SIG-M5 treated with dmso at 0.1 percent for 504 hours (cell line): ENCODE measurements around the gene KCNA2.

ENCODE experiments used
- DNase-seq: peaks from one replicate; lab custom pipeline; 2025; ENCODE audit not compliant: unreplicated experiment; lab: John Stamatoyannopoulos, UW

The KCNA2 gene

DNA sequence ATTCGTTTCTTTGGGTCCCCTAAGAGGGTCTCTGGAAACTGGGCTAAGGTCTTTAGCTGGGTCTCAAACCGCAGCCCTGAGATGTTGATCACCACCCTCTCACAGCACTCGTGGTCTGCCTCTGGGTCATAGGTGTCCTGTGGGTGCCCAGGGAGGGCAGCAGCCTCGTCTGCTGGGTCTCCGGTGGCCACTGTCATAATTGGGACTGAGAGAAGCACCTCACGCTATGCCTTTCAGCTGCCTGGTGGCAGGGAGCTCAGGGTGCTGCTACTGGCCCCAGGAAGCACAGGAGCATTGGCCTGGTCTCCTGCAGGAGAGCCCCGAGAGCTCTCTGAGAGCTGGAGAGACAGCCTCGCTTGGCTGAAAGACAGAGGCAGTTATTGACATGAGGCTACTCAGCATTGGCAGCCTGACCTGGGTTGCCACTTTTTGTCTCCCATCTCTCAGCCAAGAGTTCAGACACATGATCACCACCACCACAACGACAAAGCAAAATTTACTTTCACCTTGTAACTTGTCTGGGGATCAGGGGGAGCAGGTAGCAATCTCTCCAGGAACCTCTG lies 1.5 kb downstream of the KCNA2 start:
- DNase-seq, result no peak

GRCh38 chr1:110603058-110603457 lies 3.1 kb downstream of the KCNA2 start:
- no peak for DNase-seq

- no peak for DNase-seq
These were observed 3.7 kb downstream of the KCNA2 start for GRCh38 chr1:110602466-110602865.

DNA sequence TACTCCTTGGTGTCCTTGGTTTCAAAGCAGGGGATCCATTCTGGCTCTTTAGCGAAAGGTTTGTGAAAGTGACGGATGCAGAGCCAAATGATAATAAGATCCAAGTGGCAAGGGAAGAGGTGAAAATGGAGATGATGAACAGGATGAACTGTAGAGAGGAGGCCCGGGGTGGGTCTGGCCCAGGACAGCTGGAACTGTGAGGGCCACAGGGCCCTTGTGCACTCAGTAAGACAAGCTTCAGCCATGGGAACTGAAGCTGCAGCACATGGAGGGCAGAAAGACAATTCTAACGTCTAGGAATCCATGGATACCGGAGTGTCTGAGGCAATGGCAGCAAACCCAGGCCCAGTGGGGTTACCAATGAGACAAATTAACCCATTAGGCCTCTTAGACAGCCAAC lies 4.8 kb downstream of the KCNA2 start:
- no peak for DNase-seq

DNA sequence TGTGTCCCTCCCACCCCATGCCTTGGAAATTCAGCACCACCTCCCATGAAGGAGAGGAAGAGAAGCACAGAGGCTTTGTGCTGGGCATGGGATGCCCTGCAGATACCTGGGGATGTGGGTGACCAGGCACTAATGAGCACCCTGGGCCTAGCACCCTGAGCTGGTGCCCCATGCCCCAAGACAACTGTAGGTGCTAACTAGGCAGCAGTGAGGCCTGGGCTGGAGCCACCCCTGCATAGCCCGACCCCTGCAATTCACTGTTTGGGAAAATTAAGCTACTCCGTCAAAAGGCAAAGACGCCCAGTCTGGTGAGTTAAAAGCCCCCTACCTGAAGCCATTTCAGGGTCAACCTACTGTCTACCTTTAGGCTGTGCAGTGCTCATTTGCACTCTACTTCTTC lies 5.4 kb downstream of the KCNA2 start:
- DNase-seq, result no peak

DNA sequence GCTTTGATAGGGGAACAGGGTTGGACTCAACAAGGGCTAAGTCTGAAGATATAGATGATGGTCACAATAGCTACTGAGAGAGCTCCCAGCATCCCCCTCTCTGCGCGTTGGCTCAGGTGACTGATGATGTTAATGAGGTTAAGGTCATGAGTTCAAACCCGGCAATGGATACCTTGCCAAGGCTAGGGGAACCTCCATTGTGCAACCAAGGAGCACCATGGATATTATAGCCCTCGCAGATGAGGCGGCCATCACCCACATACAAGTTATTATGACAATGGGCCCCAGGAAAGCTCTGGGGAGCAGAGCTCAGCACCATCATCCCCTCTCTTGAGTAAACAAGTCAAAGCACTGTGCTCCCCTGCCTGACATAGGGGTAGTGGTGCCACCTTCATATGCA lies 8.2 kb downstream of the KCNA2 start:
- no peak for DNase-seq

DNA sequence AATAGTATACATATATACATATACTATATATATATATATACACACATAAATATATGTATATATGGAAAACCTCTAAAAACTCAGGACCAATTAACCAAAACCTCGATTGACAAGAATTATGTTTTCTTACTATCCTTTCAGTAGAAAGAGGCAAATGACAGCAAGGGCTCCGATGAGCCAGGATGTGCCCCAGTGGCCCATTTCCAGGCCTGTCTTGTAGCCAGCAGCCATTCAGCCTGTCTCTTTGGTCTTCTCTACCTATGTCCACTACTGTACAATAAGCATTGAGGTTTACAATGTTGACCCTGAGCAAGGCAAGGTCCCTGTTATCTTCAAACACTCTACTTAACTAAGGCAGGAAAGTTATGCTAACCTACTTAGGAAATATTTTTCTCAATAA lies 9.8 kb downstream of the KCNA2 start:
- DNase-seq, result no peak

DNA sequence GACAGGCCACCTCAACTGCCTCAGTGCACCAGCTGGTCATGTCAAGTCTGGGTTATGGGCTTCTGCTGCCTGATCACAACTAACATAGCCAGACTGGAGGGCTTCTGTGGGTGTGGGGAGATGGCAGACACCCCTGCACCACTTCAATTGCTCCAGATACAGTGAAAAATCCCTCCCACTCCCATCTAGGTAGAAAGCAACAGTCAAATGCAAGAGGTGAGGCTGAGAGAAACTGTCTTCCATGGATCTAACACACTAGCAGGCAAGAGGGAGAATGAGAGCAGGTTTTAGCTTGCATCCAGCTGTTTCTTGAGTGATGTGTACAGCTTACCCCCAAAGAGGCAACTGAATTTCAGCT lies 10.8 kb downstream of the KCNA2 start:
- DNase-seq, result no peak

DNA sequence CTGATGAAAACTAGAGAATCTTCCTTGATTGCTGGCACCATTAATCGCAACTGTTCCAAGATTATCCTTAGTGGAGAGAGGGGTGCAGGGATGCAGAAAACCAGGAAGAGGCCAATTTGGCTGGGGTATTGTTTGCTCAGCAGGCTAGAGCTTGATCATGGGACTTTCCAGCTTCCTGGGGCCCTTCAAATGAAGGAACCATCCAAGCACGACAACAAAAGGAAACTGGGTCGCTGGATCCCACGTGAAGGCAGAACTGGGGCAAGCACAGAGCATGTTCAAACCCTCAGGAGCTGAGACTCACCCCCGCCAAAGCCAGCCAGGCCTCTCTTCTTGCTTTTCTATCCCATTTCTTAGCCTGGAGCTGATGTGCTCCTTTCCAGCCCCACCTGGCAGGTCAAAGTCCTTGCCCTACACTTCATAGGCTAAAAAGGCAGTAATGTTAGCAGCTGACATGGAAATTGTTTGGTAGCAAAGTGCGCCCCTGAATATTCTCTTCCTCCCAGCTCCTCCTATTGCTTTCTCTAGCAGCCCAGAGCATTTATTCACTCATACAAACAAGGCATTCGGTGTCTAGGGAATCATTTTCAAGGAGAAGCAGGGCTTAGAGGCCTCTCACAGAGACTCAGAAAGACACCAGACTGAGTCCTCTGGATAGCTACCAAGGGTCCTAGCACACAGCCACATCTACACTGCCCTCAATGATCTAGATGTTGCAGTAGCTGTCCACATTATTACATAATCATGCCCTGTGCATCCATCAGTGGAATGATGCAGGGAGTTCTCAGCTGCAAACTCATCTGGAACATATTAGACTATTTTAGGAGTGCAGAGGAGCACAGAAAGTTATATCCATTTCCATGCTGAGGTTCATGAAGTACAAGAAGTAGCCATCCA lies 11.5 kb downstream of the KCNA2 start:
- no peak for DNase-seq

- no peak for DNase-seq
These were observed 12.3 kb downstream of the KCNA2 start for GRCh38 chr1:110593902-110594301.

DNA sequence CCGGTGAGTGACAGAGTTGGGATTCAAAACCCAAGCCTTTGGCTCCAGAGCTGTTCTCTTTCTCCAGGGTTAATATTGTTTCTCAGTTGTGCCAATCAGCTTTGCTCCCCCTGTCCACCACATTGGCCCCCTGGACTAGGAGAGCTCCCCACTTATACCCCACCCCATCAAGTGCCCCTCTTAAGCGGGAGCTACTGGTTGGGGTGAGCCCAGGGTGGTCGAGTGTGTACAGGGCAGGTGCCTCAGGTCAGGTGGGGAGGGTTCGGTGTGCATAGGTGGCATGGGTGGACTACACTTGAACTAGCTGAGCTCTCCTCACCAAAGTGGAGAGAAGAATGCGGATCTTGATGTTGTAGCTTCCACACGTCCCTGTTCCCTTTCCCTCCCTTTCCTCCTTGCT lies 14.2 kb downstream of the KCNA2 start:
- no peak for DNase-seq

DNA sequence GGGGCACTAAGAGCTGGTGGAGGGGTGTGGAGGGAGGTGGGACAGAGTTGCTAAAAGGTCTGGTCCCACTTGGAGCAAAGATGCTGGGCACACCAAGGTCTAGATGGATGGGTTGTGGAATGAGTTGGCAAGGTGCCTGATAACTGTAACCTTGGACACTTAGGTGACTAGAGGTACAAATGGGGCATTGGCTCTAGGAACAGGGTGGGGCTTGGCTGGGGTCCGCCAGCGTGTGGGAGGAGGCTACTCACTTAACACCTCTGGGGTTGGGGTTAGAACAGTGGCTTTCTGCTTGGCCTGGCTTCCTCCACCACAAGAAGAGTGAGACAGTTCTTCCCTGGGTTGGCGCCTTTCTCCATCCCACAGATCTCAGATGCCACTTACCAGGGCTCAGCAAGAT lies 17.2 kb downstream of the KCNA2 start:
- no peak for DNase-seq

DNA sequence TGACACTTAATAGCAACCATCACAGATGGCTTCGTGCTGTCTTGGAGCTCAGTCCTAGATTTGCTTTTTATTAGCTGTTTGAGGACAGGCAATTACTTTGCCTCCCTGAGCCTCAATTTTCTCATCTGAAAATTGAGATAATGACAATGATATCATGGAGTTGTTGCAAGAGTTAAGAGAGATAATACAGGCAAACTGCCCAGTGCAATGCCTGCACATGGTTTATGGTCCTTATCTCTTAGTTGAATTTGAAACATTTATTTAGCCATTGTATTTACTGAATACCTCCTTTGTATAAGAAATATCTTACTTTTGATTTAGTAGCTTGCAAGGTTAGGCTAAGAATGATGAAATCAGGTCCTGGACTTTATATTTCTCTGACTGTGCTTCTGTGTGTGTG lies 17.7 kb downstream of the KCNA2 start:
- no peak for DNase-seq

- DNase-seq, result no peak
These were observed 18.3 kb downstream of the KCNA2 start for GRCh38 chr1:110587906-110588305.

DNA sequence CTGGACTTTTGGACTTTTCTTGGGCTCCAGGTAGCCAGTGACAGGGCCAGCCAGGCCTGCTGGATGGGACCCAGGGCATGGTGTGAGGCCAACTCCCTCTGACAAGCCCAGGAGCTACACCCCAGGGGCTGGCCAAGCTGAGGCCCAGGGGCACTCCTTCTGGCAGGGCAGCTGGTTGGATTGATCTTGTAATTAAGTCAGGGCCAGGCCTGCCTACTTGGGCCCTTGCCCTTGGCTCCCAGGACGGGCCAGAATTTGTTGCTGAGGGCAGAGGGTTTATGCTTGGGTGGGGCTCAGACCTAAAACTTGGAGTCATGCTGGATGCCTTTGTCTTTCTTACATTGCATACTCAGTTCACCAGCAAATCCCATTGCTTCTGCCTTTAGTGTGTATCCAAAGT lies 20.7 kb downstream of the KCNA2 start:
- DNase-seq, result no peak

DNA sequence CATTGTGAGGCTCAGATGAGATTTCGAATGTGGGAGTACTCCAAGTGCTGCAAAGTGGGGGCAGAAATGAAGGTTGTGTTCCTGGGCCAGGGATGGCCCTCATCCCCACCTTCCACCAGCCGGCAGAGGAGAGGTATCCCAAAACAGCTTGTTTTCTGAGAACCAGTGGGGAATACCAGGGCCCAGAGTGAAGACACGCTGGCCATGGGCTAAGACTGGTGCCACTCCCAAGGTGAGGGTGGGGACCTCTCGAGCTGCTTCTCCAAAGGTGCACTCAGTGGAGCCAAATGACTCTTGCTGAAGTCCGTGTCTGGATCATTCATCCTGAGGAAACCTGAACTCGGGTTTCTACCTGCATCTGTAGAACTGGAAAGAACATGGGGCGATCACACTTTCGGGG lies 22.1 kb downstream of the KCNA2 start:
- DNase-seq, result no peak

DNA sequence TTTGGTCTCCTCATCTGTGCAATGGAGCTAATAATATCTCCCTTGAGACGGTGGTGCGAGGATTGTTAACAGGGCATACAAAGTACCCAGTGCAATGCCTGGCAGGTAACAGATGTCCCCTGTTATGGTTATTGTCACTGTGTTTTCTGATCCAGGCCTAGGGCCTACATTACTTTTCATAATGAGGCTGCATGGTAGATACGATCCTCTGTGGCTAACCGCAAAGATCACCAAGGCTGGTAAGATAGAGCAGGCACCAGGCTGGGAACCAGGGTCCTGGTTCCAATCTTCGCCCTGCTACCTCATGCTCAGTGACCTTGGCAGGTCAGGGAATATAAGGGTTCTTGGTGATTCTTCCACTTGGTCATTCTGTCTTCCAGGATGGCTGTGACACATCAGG lies 22.7 kb downstream of the KCNA2 start:
- DNase-seq, result no peak

- DNase-seq, result no peak
These were observed 23.8 kb downstream of the KCNA2 start for GRCh38 chr1:110582378-110582777.

DNA sequence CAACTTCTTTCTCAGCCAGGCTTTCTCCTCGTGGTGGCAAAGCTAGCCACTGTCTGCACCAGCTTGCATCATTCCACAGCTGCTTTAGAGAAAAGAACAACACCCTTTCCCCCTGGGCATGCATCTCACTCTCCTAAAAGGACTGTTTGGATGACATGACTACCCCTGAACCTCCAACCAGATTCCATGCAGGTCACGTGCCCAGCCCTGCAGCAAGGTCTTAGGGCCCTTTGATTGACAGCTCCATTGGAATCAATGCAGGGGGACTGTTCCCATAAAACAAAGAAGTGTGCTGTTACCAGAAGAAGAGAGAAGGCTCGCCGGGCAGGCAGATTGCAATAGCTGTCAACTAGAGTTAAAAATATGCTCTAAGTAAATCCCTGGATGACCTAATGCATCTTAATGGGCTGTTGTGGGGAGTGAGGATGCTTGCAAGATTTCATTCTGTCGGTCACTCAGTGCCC lies 24.4 kb downstream of the KCNA2 start:
- DNase-seq, result no peak

DNA sequence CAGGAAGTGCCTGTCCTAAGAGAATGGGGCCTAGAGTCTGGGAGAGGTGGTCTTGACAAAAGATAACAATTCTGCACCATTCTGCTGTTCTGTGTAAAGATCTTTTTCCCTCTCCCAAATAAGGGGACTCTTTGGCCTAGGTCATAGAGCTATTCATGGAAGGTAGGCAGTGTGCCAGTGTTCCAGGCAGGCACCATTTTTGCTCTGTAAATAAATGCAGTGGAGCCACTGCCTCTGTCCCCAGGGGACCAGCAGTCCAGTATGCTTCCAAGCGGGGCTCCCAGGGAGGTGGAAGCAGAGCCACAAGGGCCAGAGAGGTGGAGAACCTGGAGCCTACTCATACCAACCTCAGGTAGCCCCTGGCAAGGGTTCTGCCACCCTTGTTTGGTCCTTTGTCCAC lies 25.9 kb downstream of the KCNA2 start:
- no peak for DNase-seq

- DNase-seq, result no peak
These were observed 26.7 kb downstream of the KCNA2 start for GRCh38 chr1:110579460-110579859.

DNA sequence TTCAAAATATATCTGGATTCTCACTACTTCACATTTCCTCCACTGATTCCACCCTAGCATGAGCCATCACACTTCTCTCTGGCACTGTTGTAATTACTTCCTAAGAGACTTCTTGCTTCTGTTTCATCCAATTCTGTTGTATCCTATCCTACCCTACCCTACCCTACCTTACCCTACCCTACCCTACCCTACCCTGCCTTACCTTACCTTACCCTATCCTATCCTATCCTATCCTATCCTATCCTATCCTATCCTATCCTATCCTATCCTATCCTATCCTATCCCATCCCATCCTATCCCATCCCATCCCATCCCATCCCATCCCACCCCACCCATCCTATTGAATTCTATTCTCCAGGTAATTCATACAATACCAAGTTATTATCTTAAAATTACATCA lies 29.7 kb downstream of the KCNA2 start:
- no peak for DNase-seq

GRCh38 chr1:110573314-110573713 lies 32.8 kb downstream of the KCNA2 start:
- no peak for DNase-seq
